Type B pancreatic cell (in vitro differentiated cells): ENCODE data around the gene MYCBPAP. TPM values are rescaled to one million over a fixed set of nuclear protein-coding genes. Genes with fewer than 3 reads are reported as not detected.

Experiments
- DNase-seq: peaks from one replicate; pipeline ENCODE4 v3.0.0; 2021; ENCODE audit warnings: mixed read lengths; ENCODE audit not compliant: unreplicated experiment; ENCODE audit errors: extremely low spot score
- H3K27ac Mint-ChIP-seq: 2 replicates; pipeline ENCODE4 v1.8.0; 2021; ENCODE audit warnings: mild to moderate bottlenecking, mixed read lengths
- H3K27me3 Mint-ChIP-seq: 2 replicates; pipeline ENCODE4 v1.8.0; 2021; ENCODE audit warnings: mixed read lengths
- H3K36me3 Mint-ChIP-seq: 2 replicates; pipeline ENCODE4 v1.8.0; 2021; ENCODE audit warnings: mixed read lengths
- H3K4me1 Mint-ChIP-seq: one replicate; pipeline ENCODE4 v1.8.0; 2021; ENCODE audit warnings: mixed read lengths; ENCODE audit not compliant: unreplicated experiment
- H3K4me3 Mint-ChIP-seq: 2 replicates; pipeline ENCODE4 v1.8.0; 2021; ENCODE audit warnings: mild to moderate bottlenecking, mixed read lengths
- H3K9me3 Mint-ChIP-seq: 2 replicates; pipeline ENCODE4 v1.8.0; 2021; ENCODE audit warnings: mixed read lengths
- total RNA-seq: library from RNA; stranded (reverse); gene quantifications from 2 replicates; pipeline ENCODE4 v1.2.1, GENCODE V29; 2021; ENCODE audit warnings: low replicate concordance
- TF ChIP-seq, protein P1 (sequence below): fragments of 200-600 bp; sonication (generic); conservative IDR thresholded peaks from 2 replicates; pipeline ENCODE4 v1.5.0; 2021; ENCODE audit warnings: antibody characterized with exemption, mild to moderate bottlenecking

Gene MYCBPAP
- total RNA-seq, 1 donor from 2014 or later: 4.1 TPM

- Mint-ChIP-seq H3K4me1 (peaks cover 40% of the 10 kb centered on the region), H3K27me3 (no peaks in the 10 kb centered on the region), H3K4me3 (peak overlapping the region; percentile 27), H3K9me3 (no peaks in the 10 kb centered on the region), H3K27ac (no peak overlapping the region), H3K36me3 (peaks cover 4% of the 10 kb centered on the region)
- TF ChIP-seq, protein P1, sequence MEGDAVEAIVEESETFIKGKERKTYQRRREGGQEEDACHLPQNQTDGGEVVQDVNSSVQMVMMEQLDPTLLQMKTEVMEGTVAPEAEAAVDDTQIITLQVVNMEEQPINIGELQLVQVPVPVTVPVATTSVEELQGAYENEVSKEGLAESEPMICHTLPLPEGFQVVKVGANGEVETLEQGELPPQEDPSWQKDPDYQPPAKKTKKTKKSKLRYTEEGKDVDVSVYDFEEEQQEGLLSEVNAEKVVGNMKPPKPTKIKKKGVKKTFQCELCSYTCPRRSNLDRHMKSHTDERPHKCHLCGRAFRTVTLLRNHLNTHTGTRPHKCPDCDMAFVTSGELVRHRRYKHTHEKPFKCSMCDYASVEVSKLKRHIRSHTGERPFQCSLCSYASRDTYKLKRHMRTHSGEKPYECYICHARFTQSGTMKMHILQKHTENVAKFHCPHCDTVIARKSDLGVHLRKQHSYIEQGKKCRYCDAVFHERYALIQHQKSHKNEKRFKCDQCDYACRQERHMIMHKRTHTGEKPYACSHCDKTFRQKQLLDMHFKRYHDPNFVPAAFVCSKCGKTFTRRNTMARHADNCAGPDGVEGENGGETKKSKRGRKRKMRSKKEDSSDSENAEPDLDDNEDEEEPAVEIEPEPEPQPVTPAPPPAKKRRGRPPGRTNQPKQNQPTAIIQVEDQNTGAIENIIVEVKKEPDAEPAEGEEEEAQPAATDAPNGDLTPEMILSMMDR: no peak
- DNase-seq: no peak
These were observed 31.7 kb downstream of the MYCBPAP start for GRCh38 chr17:50539762-50540559.

- peaks cover 40% of the 10 kb centered on the region for H3K4me1 Mint-ChIP-seq
- DNase-seq: no peak
- H3K36me3 Mint-ChIP-seq: peaks cover 4% of the 10 kb centered on the region
- no peaks in the 10 kb centered on the region for H3K9me3 Mint-ChIP-seq
- no peaks in the 10 kb centered on the region for H3K27me3 Mint-ChIP-seq
- peak overlapping the region; percentile 84 for H3K4me3 Mint-ChIP-seq
- no peak overlapping the region for H3K27ac Mint-ChIP-seq
- TF ChIP-seq, protein P1: no peak
These were observed 32.5 kb downstream of the MYCBPAP start for GRCh38 chr17:50540560-50541401.

DNA sequence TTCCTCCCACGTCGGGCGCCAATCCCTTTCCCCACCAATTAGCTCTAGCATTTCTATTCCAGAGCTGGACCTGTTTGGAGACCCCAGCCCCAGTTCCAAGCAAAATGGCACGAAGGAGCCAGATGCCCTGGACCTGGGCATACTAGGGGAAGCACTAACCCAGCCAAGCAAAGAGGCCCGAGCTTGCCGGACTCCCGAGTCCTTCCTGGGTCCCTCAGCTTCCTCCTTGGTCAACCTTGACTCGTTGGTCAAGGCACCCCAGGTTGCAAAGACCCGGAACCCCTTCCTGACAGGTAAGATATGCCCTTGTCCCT is 33.1 kb downstream of the MYCBPAP start:
- H3K36me3 Mint-ChIP-seq: peaks cover 4% of the 10 kb centered on the region
- no peak for DNase-seq
- H3K4me3 Mint-ChIP-seq: peak overlapping the region; percentile 84
- no peaks in the 10 kb centered on the region for H3K27me3 Mint-ChIP-seq
- peaks cover 38% of the 10 kb centered on the region for H3K4me1 Mint-ChIP-seq
- H3K9me3 Mint-ChIP-seq: no peaks in the 10 kb centered on the region
- peak overlapping the region; percentile 39 for H3K27ac Mint-ChIP-seq
- TF ChIP-seq, protein P1: no peak

DNA sequence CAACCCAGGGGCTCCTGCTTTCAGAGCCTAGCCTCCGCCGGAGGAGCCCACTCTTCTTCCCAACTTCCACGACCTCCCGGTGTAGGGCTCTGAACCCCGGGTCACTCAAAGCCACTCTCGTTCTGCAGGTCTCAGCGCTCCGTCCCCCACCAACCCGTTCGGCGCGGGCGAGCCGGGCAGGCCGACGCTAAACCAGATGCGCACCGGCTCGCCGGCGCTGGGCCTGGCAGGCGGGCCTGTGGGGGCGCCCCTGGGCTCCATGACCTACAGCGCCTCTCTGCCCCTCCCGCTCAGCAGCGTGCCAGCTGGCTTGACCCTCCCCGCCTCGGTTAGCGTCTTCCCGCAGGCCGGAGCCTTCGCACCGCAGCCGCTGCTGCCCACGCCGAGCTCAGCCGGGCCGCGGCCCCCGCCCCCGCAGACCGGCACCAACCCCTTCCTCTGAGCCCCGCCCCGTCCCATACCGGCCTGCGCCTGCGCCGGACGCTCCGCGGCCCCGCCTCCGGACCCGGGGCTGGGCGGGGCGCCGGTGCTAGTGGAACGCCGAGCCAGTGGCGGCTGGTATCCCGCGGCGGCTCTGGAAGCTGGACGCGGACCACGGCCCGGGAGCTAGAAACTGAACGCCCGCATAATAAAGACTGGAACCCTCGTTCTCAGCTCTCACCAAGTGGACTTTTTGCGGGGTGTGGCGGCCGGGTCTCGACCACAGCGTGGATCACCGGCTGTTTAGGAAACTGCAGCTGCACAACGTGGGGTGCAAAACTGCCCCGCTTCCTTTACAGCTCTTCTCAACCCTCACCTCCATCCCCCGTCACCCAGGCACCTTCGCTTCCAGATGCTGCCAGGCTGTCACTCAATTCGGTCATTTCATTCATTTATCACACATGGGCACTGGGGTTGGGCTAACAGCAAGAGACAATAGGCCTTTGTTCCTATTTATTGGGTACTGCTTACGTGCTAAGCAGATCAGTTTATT is 33.8 kb downstream of the MYCBPAP start:
- Mint-ChIP-seq H3K4me1 (peaks cover 39% of the 10 kb centered on the region), H3K4me3 (peak overlapping the region; percentile 84), H3K9me3 (no peaks in the 10 kb centered on the region), H3K36me3 (peaks cover 4% of the 10 kb centered on the region), H3K27me3 (no peaks in the 10 kb centered on the region), H3K27ac (peak overlapping the region; percentile 79)
- peak; percentile 93 for DNase-seq
- TF ChIP-seq, protein P1: peak; percentile 30
